Glutamatergic neuron (in vitro differentiated cells): ENCODE measurements around the gene LINC00632. TPM values are rescaled to one million over a fixed set of nuclear protein-coding genes. Genes with fewer than 3 reads are reported as not detected.
A peak's percentile ranks its signal among the peaks of the same experiment; 100 is the strongest.
"Not testable (repeated sequence)": the region's sequence is repeated elsewhere in the genome, so short reads cannot be mapped to it uniquely, and the experiment has no call there.

Experiments used
- DNase-seq: peaks from one replicate; pipeline ENCODE4 v3.0.0; 2022
- H3K27ac Mint-ChIP-seq: one replicate; pipeline ENCODE4 v1.8.0; 2020; ENCODE audit warnings: mild to moderate bottlenecking, mixed read lengths, inconsistent platforms; ENCODE audit not compliant: unreplicated experiment
- H3K27me3 Mint-ChIP-seq: one replicate; pipeline ENCODE4 v1.8.0; 2020; ENCODE audit warnings: mild to moderate bottlenecking, moderate library complexity, mixed read lengths, inconsistent platforms; ENCODE audit not compliant: unreplicated experiment
- H3K36me3 Mint-ChIP-seq: one replicate; pipeline ENCODE4 v1.8.0; 2020; ENCODE audit warnings: mild to moderate bottlenecking, mixed read lengths, inconsistent platforms; ENCODE audit not compliant: unreplicated experiment
- H3K4me1 Mint-ChIP-seq: one replicate; pipeline ENCODE4 v1.8.0; 2020; ENCODE audit warnings: mild to moderate bottlenecking, low read depth, mixed read lengths, inconsistent platforms; ENCODE audit not compliant: unreplicated experiment
- H3K4me3 Mint-ChIP-seq: one replicate; pipeline ENCODE4 v1.8.0; 2020; ENCODE audit warnings: mild to moderate bottlenecking, mixed read lengths, inconsistent platforms; ENCODE audit not compliant: unreplicated experiment
- H3K9me3 Mint-ChIP-seq: one replicate; pipeline ENCODE4 v1.8.0; 2020; ENCODE audit warnings: mild to moderate bottlenecking, moderate library complexity, mixed read lengths, inconsistent platforms; ENCODE audit not compliant: unreplicated experiment
- CTCF ChIP-seq: fragments of 200-600 bp; sonication (generic); IDR thresholded peaks from one replicate; pipeline ENCODE4 v1.5.0; 2021; ENCODE audit not compliant: partially characterized antibody, unreplicated experiment
- total RNA-seq: library from RNA; stranded (reverse); fragmentation: NEBNext Ultra II Directional; extraction: Animal tissue kit (Norgen Biotek cat#: 25700); gene quantifications from one replicate; pipeline ENCODE4 v1.2.1, GENCODE V29; 2021; ENCODE audit not compliant: unreplicated experiment

LINC00632 gene
- total RNA-seq, 1 donor from 2014 or later, result 89.8 TPM

DNA sequence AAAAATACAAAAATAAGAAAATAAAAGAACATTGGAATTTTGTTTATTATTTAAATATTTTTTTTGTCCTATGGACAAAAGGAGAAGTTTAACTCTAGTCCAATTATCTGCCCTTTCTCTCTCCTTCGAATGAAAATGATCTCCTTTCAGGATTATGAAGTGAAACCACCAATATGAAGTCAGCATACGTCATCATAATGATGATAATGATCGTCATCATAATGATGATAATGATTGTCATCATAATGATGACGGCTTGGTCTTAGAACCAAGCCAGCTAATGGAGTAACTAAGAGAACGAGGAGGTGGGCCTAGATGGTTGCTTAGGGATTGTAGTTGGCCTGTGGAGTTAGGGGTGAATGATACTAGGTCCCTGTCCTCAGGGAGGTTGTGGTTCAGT, 21.9 kb upstream of the LINC00632 start:
- Mint-ChIP-seq H3K9me3 (peaks cover 2% of the 10 kb centered on the region), H3K27ac (no peak overlapping the region), H3K4me1 (no peaks in the 10 kb centered on the region), H3K27me3 (no peaks in the 10 kb centered on the region), H3K36me3 (no peaks in the 10 kb centered on the region), H3K4me3 (no peak overlapping the region)
- TF ChIP-seq CTCF, result no peak
- DNase-seq, result no peak

DNA sequence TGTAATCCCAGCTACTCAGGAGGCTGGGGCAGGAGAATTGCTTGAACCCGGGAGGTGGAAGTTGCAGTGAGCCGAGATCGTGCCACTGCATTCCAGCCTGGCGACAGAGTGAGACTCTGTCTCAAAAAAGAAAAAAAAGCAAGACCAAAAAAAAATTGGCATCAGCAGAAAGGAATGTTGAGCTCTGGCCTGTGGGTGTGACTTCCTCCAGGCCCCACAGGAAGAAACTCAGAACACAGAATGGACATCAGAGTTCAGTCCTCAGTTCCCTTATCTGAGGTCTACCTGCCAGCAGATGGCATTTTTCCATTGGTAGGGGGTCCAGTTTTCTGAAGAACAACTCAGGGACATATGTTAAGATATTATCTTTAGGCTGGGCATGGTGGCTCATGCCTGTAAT, 18.0 kb upstream of the LINC00632 start:
- not testable (repeated sequence) for H3K4me1 Mint-ChIP-seq, H3K27me3 Mint-ChIP-seq, H3K4me3 Mint-ChIP-seq, DNase-seq, H3K9me3 Mint-ChIP-seq, H3K36me3 Mint-ChIP-seq, H3K27ac Mint-ChIP-seq

GRCh38 chrX:140697618-140698017, 11.9 kb upstream of the LINC00632 start:
- H3K36me3 Mint-ChIP-seq, result no peaks in the 10 kb centered on the region

GRCh38 chrX:140701480-140701879, 8.1 kb upstream of the LINC00632 start:
- no peak overlapping the region for H3K27ac Mint-ChIP-seq
- H3K4me1 Mint-ChIP-seq, result no peaks in the 10 kb centered on the region
- no peak overlapping the region for H3K4me3 Mint-ChIP-seq
- no peak for TF ChIP-seq CTCF
- H3K27me3 Mint-ChIP-seq, result no peaks in the 10 kb centered on the region
- no peaks in the 10 kb centered on the region for H3K9me3 Mint-ChIP-seq
- DNase-seq, result no peak
- H3K36me3 Mint-ChIP-seq, result no peaks in the 10 kb centered on the region

More at GRCh38 chrX:140697618-140698017, 11.9 kb upstream of the LINC00632 start:
- H3K4me3 Mint-ChIP-seq, result no peak overlapping the region
- H3K9me3 Mint-ChIP-seq, result no peaks in the 10 kb centered on the region
- no peaks in the 10 kb centered on the region for H3K4me1 Mint-ChIP-seq
- H3K27me3 Mint-ChIP-seq, result no peaks in the 10 kb centered on the region
- DNase-seq, result no peak
- TF ChIP-seq CTCF, result no peak
- no peak overlapping the region for H3K27ac Mint-ChIP-seq

DNA sequence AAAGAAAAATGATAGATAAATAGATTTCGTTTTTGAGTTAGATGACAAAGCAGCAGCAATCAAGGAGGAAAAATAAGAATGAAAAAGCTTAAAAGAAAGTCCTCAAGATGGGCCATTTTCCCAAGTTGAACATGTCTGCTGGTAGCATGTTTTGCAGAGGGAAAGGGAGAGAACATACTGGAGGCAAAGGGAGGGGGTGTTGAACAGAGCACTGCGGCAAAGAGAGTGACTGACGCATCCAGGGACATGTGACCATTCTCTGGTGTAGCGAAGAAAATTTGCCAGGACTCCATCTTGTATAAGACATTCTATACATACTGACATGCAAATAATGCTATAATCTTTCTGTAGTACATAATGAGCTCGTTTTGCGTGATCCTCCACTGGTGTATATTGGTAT, 1.2 kb downstream of the LINC00632 start:
- no peak for TF ChIP-seq CTCF
- Mint-ChIP-seq H3K27me3 (no peaks in the 10 kb centered on the region), H3K27ac (no peak overlapping the region), H3K36me3 (no peaks in the 10 kb centered on the region), H3K9me3 (peaks cover 2% of the 10 kb centered on the region), H3K4me3 (peak overlapping the region; percentile 80), H3K4me1 (peaks cover 5% of the 10 kb centered on the region)
- DNase-seq, result no peak

DNA sequence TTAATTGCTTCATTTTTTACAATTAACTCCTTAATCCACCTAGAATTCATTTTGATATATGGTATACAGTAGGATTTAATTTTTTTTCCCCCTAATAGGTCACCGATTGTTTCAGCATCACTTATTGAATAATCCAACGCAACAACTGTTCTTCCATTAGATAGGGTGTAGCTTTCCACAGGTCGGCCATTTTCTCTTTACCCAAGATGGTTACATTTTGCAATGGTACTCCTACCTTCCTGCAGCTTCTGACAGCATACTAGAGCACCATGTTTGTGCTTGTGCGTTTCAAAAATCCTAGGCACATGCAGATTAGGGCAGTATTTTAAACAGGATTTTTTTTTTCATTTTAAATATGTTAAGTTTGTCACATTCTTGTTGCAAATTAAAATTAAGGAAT, 2.3 kb downstream of the LINC00632 start:
- Mint-ChIP-seq H3K27me3 (no peaks in the 10 kb centered on the region), H3K27ac (no peak overlapping the region), H3K9me3 (peaks cover 2% of the 10 kb centered on the region), H3K4me3 (no peak overlapping the region), H3K4me1 (peaks cover 5% of the 10 kb centered on the region), H3K36me3 (no peaks in the 10 kb centered on the region)
- no peak for DNase-seq
- TF ChIP-seq CTCF, result no peak
